HepG2 (cell line): Measurements from ENCODE around the gene GALNT5.

Source experiments
- BRCA1 ChIP-seq: sonication (generic); formaldehyde crosslinking; IDR thresholded peaks from 2 replicates; pipeline ENCODE4 v1.4.0; 2020; ENCODE audit warnings: missing genetic modification reagents
- EZH2 ChIP-seq: conservative IDR thresholded peaks from 2 replicates; pipeline ENCODE4 v1.6.1; 2012; ENCODE audit warnings: mild to moderate bottlenecking, low read depth, low read length, moderate library complexity
- POLR2A ChIP-seq, 2 experiments: IDR thresholded peaks; 2 replicates each; pipeline ENCODE4 v1.6.1; 2011; ENCODE audit warnings: low read depth in 2 of 2, low read length in 2 of 2, mild to moderate bottlenecking in 1 of 2, moderate library complexity in 1 of 2; ENCODE audit not compliant: insufficient read depth in 1 of 2
- ZC3H4 ChIP-seq: sonication (generic); formaldehyde crosslinking; IDR thresholded peaks from 2 replicates; pipeline ENCODE4 v1.4.0; 2020; ENCODE audit warnings: missing genetic modification reagents, borderline replicate concordance
- TF ChIP-seq, protein P1 (sequence below): sonication (generic); formaldehyde crosslinking; IDR thresholded peaks from 2 replicates; pipeline ENCODE4 v1.9.0; 2021; ENCODE audit warnings: missing genetic modification reagents, borderline replicate concordance
- TF ChIP-seq, protein P2 (sequence below): sonication (generic); formaldehyde crosslinking; IDR thresholded peaks from 2 replicates; pipeline ENCODE4 v1.5.0; 2020; ENCODE audit warnings: mild to moderate bottlenecking, missing genetic modification reagents, moderate library complexity
- TF ChIP-seq, protein P3 (sequence below): sonication (generic); formaldehyde crosslinking; IDR thresholded peaks from 2 replicates; pipeline ENCODE4 v1.4.0; 2020; ENCODE audit warnings: missing genetic modification reagents, borderline replicate concordance
- TF ChIP-seq, protein P4 (sequence below): sonication (generic); formaldehyde crosslinking; IDR thresholded peaks from 2 replicates; pipeline ENCODE4 v1.8.0; 2022; ENCODE audit warnings: low read depth, missing genetic modification reagents

DNA sequence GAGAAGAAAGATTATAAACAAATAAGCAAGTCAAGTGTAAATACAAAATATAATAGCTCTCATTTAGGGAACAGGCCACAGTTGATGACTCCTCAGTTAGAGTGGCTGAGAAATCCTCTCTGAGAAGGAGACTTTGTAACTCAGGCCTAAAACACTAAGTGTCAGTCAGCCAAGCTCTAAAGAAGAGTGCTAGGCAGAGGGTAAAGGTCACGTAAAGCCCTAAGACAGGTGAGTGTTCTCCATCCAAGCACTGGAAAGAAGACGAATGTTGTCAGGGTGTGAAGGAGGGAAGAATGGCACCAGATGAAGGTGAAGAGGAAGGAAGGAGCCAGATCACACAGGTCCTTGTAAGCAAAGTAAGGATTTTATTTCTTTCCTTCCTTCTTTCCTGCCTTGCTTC lies 43.8 kb downstream of the GALNT5 start:
- TF ChIP-seq, protein P1, sequence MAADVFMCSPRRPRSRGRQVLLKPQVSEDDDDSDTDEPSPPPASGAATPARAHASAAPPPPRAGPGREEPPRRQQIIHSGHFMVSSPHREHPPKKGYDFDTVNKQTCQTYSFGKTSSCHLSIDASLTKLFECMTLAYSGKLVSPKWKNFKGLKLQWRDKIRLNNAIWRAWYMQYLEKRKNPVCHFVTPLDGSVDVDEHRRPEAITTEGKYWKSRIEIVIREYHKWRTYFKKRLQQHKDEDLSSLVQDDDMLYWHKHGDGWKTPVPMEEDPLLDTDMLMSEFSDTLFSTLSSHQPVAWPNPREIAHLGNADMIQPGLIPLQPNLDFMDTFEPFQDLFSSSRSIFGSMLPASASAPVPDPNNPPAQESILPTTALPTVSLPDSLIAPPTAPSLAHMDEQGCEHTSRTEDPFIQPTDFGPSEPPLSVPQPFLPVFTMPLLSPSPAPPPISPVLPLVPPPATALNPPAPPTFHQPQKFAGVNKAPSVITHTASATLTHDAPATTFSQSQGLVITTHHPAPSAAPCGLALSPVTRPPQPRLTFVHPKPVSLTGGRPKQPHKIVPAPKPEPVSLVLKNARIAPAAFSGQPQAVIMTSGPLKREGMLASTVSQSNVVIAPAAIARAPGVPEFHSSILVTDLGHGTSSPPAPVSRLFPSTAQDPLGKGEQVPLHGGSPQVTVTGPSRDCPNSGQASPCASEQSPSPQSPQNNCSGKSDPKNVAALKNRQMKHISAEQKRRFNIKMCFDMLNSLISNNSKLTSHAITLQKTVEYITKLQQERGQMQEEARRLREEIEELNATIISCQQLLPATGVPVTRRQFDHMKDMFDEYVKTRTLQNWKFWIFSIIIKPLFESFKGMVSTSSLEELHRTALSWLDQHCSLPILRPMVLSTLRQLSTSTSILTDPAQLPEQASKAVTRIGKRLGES (CRISPR knock-in tag): no peak
- TF ChIP-seq EZH2 (no peak), BRCA1 (no peak), ZC3H4 (CRISPR knock-in tag) (no peak), POLR2A (IDR thresholded peaks at IDR 0.05; ENCODE audit: insufficient read depth in 1 of 2, low read depth in 2 of 2, low read length in 2 of 2) (no peak)
- TF ChIP-seq, protein P2, sequence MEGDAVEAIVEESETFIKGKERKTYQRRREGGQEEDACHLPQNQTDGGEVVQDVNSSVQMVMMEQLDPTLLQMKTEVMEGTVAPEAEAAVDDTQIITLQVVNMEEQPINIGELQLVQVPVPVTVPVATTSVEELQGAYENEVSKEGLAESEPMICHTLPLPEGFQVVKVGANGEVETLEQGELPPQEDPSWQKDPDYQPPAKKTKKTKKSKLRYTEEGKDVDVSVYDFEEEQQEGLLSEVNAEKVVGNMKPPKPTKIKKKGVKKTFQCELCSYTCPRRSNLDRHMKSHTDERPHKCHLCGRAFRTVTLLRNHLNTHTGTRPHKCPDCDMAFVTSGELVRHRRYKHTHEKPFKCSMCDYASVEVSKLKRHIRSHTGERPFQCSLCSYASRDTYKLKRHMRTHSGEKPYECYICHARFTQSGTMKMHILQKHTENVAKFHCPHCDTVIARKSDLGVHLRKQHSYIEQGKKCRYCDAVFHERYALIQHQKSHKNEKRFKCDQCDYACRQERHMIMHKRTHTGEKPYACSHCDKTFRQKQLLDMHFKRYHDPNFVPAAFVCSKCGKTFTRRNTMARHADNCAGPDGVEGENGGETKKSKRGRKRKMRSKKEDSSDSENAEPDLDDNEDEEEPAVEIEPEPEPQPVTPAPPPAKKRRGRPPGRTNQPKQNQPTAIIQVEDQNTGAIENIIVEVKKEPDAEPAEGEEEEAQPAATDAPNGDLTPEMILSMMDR (CRISPR knock-in tag): no peak
- TF ChIP-seq, protein P3, sequence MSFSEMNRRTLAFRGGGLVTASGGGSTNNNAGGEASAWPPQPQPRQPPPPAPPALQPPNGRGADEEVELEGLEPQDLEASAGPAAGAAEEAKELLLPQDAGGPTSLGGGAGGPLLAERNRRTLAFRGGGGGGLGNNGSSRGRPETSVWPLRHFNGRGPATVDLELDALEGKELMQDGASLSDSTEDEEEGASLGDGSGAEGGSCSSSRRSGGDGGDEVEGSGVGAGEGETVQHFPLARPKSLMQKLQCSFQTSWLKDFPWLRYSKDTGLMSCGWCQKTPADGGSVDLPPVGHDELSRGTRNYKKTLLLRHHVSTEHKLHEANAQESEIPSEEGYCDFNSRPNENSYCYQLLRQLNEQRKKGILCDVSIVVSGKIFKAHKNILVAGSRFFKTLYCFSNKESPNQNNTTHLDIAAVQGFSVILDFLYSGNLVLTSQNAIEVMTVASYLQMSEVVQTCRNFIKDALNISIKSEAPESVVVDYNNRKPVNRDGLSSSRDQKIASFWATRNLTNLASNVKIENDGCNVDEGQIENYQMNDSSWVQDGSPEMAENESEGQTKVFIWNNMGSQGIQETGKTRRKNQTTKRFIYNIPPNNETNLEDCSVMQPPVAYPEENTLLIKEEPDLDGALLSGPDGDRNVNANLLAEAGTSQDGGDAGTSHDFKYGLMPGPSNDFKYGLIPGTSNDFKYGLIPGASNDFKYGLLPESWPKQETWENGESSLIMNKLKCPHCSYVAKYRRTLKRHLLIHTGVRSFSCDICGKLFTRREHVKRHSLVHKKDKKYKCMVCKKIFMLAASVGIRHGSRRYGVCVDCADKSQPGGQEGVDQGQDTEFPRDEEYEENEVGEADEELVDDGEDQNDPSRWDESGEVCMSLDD (CRISPR knock-in tag): no peak
- TF ChIP-seq, protein P4, sequence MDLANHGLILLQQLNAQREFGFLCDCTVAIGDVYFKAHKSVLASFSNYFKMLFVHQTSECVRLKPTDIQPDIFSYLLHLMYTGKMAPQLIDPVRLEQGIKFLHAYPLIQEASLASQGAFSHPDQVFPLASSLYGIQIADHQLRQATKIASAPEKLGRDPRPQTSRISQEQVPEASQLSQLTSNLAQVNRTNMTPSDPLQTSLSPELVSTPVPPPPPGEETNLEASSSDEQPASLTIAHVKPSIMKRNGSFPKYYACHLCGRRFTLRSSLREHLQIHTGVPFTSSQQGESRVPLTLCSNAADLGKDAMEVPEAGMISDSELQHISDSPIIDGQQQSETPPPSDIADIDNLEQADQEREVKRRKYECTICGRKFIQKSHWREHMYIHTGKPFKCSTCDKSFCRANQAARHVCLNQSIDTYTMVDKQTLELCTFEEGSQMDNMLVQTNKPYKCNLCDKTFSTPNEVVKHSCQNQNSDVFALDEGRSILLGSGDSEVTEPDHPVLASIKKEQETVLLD (CRISPR knock-in tag): no peak
